Glutamatergic neuron (in vitro differentiated cells): ENCODE measurements around the gene PTPN5. TPM values are rescaled to one million over a fixed set of nuclear protein-coding genes. Genes with fewer than 3 reads are reported as not detected.

Experiments
- DNase-seq: peaks from one replicate; pipeline ENCODE4 v3.0.0; 2022
- H3K27ac Mint-ChIP-seq: one replicate; pipeline ENCODE4 v1.8.0; 2020; ENCODE audit warnings: mild to moderate bottlenecking, mixed read lengths, inconsistent platforms; ENCODE audit not compliant: unreplicated experiment
- H3K27me3 Mint-ChIP-seq: one replicate; pipeline ENCODE4 v1.8.0; 2020; ENCODE audit warnings: mild to moderate bottlenecking, moderate library complexity, mixed read lengths, inconsistent platforms; ENCODE audit not compliant: unreplicated experiment
- H3K36me3 Mint-ChIP-seq: one replicate; pipeline ENCODE4 v1.8.0; 2020; ENCODE audit warnings: mild to moderate bottlenecking, mixed read lengths, inconsistent platforms; ENCODE audit not compliant: unreplicated experiment
- H3K4me1 Mint-ChIP-seq: one replicate; pipeline ENCODE4 v1.8.0; 2020; ENCODE audit warnings: mild to moderate bottlenecking, low read depth, mixed read lengths, inconsistent platforms; ENCODE audit not compliant: unreplicated experiment
- H3K4me3 Mint-ChIP-seq: one replicate; pipeline ENCODE4 v1.8.0; 2020; ENCODE audit warnings: mild to moderate bottlenecking, mixed read lengths, inconsistent platforms; ENCODE audit not compliant: unreplicated experiment
- H3K9me3 Mint-ChIP-seq: one replicate; pipeline ENCODE4 v1.8.0; 2020; ENCODE audit warnings: mild to moderate bottlenecking, moderate library complexity, mixed read lengths, inconsistent platforms; ENCODE audit not compliant: unreplicated experiment
- CTCF ChIP-seq: fragments of 200-600 bp; sonication (generic); IDR thresholded peaks from one replicate; pipeline ENCODE4 v1.5.0; 2021; ENCODE audit not compliant: partially characterized antibody, unreplicated experiment
- total RNA-seq: library from RNA; stranded (reverse); fragmentation: NEBNext Ultra II Directional; extraction: Animal tissue kit (Norgen Biotek cat#: 25700); gene quantifications from one replicate; pipeline ENCODE4 v1.2.1, GENCODE V29; 2021; ENCODE audit not compliant: unreplicated experiment

The PTPN5 gene
- total RNA-seq, 1 donor from 2014 or later, result 25.8 TPM

GRCh38 chr11:18736590-18737148, 54.9 kb downstream of the PTPN5 start:
- no peak for TF ChIP-seq CTCF
- no peak overlapping the region for H3K4me3 Mint-ChIP-seq
- H3K27me3 Mint-ChIP-seq, result peaks cover 6% of the 10 kb centered on the region
- no peak overlapping the region for H3K27ac Mint-ChIP-seq
- no peaks in the 10 kb centered on the region for H3K4me1 Mint-ChIP-seq
- H3K36me3 Mint-ChIP-seq, result no peaks in the 10 kb centered on the region
- H3K9me3 Mint-ChIP-seq, result peaks cover 4% of the 10 kb centered on the region
- no peak for DNase-seq

GRCh38 chr11:18733202-18733601, 58.4 kb downstream of the PTPN5 start:
- Mint-ChIP-seq H3K36me3 (peaks cover 5% of the 10 kb centered on the region), H3K4me1 (peaks cover 2% of the 10 kb centered on the region), H3K4me3 (no peak overlapping the region), H3K27me3 (no peaks in the 10 kb centered on the region), H3K27ac (no peak overlapping the region), H3K9me3 (peaks cover 6% of the 10 kb centered on the region)
- TF ChIP-seq CTCF, result no peak
- no peak for DNase-seq

- Mint-ChIP-seq H3K4me1 (peaks cover 5% of the 10 kb centered on the region), H3K4me3 (no peak overlapping the region), H3K9me3 (peaks cover 6% of the 10 kb centered on the region), H3K27ac (no peak overlapping the region), H3K27me3 (no peaks in the 10 kb centered on the region), H3K36me3 (peaks cover 5% of the 10 kb centered on the region)
- DNase-seq, result peak; percentile 86
- TF ChIP-seq CTCF, result peak; percentile 96
Observed at GRCh38 chr11:18731949-18732821, 59.4 kb downstream of the PTPN5 start.

DNA sequence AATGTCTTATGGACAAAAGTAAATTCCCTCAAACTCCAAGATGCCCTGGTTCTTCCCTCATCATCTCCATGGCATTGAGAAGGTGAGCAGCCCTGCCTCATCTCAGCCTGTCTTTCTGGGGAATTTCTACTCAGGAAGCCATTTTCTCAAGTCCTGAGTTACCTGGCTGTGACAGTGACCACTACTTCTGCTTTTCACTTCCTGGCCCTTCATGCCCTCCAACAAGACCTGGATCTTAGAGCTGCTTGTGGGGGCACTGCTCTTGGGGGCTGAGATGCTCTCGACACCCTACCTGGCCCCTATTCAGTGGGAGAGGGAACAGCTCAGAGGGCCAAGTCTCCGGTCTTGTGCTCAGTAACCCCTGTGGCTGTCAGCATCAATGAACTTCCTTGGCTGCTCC, 60.2 kb downstream of the PTPN5 start:
- no peak for TF ChIP-seq CTCF
- peaks cover 5% of the 10 kb centered on the region for H3K36me3 Mint-ChIP-seq
- peaks cover 5% of the 10 kb centered on the region for H3K4me1 Mint-ChIP-seq
- H3K27me3 Mint-ChIP-seq, result no peaks in the 10 kb centered on the region
- no peak overlapping the region for H3K27ac Mint-ChIP-seq
- H3K9me3 Mint-ChIP-seq, result peaks cover 7% of the 10 kb centered on the region
- DNase-seq, result no peak
- H3K4me3 Mint-ChIP-seq, result no peak overlapping the region

- no peak for DNase-seq
- no peak overlapping the region for H3K27ac Mint-ChIP-seq
Observed at GRCh38 chr11:18730020-18730419, 61.6 kb downstream of the PTPN5 start.

More at GRCh38 chr11:18730020-18730419, 61.6 kb downstream of the PTPN5 start:
- H3K36me3 Mint-ChIP-seq, result peaks cover 5% of the 10 kb centered on the region
- TF ChIP-seq CTCF, result no peak
- peaks cover 3% of the 10 kb centered on the region for H3K27me3 Mint-ChIP-seq
- H3K4me3 Mint-ChIP-seq, result no peak overlapping the region
- H3K9me3 Mint-ChIP-seq, result peaks cover 9% of the 10 kb centered on the region
- H3K4me1 Mint-ChIP-seq, result peaks cover 9% of the 10 kb centered on the region
